ENCODE data around the gene AIF1L. TPM values are rescaled to one million over a fixed set of nuclear protein-coding genes. Genes with fewer than 3 reads are reported as not detected.

AIF1L gene
- total RNA-seq (ENCODE audit: low replicate concordance) = 0.25 and 0.45 TPM in 2 replicates

- TF ChIP-seq CTCF (IDR thresholded peaks at IDR 0.05; ENCODE audit: insufficient read depth, low read length) = peak; percentile 36
- DNase-seq (ENCODE audit: low read depth) = no peak
- peak within 1 kb of the TSS; percentile 53 for H3K4me3 ChIP-seq (ENCODE audit: low read depth, low read length)
These were observed at the start of gene AIF1L for GRCh38 chr9:131096269-131097125. Gene AIF1L, plus strand, starts transcription at chr9:131096531. Its CDS starts 99 bp downstream, at chr9:131096630.

GRCh38 chr9:131046581-131047202 is 49.6 kb upstream of the AIF1L start:
- DNase-seq (ENCODE audit: low read depth) = peak; percentile 59
- TF ChIP-seq CTCF (IDR thresholded peaks at IDR 0.05; ENCODE audit: insufficient read depth, low read length) = peak; percentile 95
- H3K4me3 ChIP-seq (ENCODE audit: low read depth, low read length) = no peak overlapping the region

- no peak for DNase-seq (ENCODE audit: low read depth)
- TF ChIP-seq CTCF (IDR thresholded peaks at IDR 0.05; ENCODE audit: insufficient read depth, low read length) = no peak
- H3K4me3 ChIP-seq (ENCODE audit: low read depth, low read length) = no peak overlapping the region
These were observed 48.0 kb upstream of the AIF1L start for GRCh38 chr9:131048332-131048731.

- no peak for TF ChIP-seq CTCF (IDR thresholded peaks at IDR 0.05; ENCODE audit: insufficient read depth, low read length)
- DNase-seq (ENCODE audit: low read depth) = no peak
- H3K4me3 ChIP-seq (ENCODE audit: low read depth, low read length) = no peak overlapping the region
These were observed 47.5 kb upstream of the AIF1L start for GRCh38 chr9:131048820-131049219.

- no peak for DNase-seq (ENCODE audit: low read depth)
- no peak overlapping the region for H3K4me3 ChIP-seq (ENCODE audit: low read depth, low read length)
- no peak for TF ChIP-seq CTCF (IDR thresholded peaks at IDR 0.05; ENCODE audit: insufficient read depth, low read length)
These were observed 46.3 kb upstream of the AIF1L start for GRCh38 chr9:131049829-131050715.

- no peak for DNase-seq (ENCODE audit: low read depth)
- H3K4me3 ChIP-seq (ENCODE audit: low read depth, low read length) = no peak overlapping the region
- TF ChIP-seq CTCF (IDR thresholded peaks at IDR 0.05; ENCODE audit: insufficient read depth, low read length) = no peak
These were observed 45.5 kb upstream of the AIF1L start for GRCh38 chr9:131050831-131051230.
